Type B pancreatic cell (in vitro differentiated cells): Measurements from ENCODE around the gene SIPA1L3. TPM values are rescaled to one million over a fixed set of nuclear protein-coding genes. Genes with fewer than 3 reads are reported as not detected.

Experiments
- DNase-seq: peaks from one replicate; pipeline ENCODE4 v3.0.0; 2021; ENCODE audit warnings: mixed read lengths; ENCODE audit not compliant: unreplicated experiment; ENCODE audit errors: extremely low spot score
- H3K27ac Mint-ChIP-seq: 2 replicates; pipeline ENCODE4 v1.8.0; 2021; ENCODE audit warnings: mild to moderate bottlenecking, mixed read lengths
- H3K27me3 Mint-ChIP-seq: 2 replicates; pipeline ENCODE4 v1.8.0; 2021; ENCODE audit warnings: mixed read lengths
- H3K36me3 Mint-ChIP-seq: 2 replicates; pipeline ENCODE4 v1.8.0; 2021; ENCODE audit warnings: mixed read lengths
- H3K4me1 Mint-ChIP-seq: one replicate; pipeline ENCODE4 v1.8.0; 2021; ENCODE audit warnings: mixed read lengths; ENCODE audit not compliant: unreplicated experiment
- H3K4me3 Mint-ChIP-seq: 2 replicates; pipeline ENCODE4 v1.8.0; 2021; ENCODE audit warnings: mild to moderate bottlenecking, mixed read lengths
- H3K9me3 Mint-ChIP-seq: 2 replicates; pipeline ENCODE4 v1.8.0; 2021; ENCODE audit warnings: mixed read lengths
- total RNA-seq: library from RNA; stranded (reverse); gene quantifications from 2 replicates; pipeline ENCODE4 v1.2.1, GENCODE V29; 2021; ENCODE audit warnings: low replicate concordance
- TF ChIP-seq, protein P1 (sequence below): fragments of 200-600 bp; sonication (generic); conservative IDR thresholded peaks from 2 replicates; pipeline ENCODE4 v1.5.0; 2021; ENCODE audit warnings: antibody characterized with exemption, mild to moderate bottlenecking

Gene SIPA1L3
- total RNA-seq, 1 donor from 2014 or later = 53.7 TPM

DNA sequence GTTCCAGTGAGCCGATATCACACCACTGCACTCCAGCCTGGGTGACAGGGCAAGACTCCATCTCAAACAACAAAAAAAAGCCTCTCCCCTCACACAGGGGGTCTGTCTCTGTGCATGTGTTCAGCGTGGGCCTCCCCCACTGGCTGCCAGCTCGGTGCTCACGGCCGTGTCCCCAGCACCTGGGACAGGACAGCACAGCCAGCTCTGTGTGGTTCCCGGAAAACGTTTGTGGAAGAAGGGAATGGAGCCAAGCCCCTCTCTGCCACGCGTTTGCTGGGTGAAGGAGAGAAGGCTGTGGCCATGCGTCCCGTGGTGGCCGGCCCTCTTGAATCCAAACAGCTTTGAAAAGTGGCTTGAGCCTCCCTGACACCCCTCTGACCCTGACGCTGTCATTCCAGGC lies 284.7 kb downstream of the SIPA1L3 start:
- no peak overlapping the region for H3K27ac Mint-ChIP-seq
- TF ChIP-seq, protein P1, sequence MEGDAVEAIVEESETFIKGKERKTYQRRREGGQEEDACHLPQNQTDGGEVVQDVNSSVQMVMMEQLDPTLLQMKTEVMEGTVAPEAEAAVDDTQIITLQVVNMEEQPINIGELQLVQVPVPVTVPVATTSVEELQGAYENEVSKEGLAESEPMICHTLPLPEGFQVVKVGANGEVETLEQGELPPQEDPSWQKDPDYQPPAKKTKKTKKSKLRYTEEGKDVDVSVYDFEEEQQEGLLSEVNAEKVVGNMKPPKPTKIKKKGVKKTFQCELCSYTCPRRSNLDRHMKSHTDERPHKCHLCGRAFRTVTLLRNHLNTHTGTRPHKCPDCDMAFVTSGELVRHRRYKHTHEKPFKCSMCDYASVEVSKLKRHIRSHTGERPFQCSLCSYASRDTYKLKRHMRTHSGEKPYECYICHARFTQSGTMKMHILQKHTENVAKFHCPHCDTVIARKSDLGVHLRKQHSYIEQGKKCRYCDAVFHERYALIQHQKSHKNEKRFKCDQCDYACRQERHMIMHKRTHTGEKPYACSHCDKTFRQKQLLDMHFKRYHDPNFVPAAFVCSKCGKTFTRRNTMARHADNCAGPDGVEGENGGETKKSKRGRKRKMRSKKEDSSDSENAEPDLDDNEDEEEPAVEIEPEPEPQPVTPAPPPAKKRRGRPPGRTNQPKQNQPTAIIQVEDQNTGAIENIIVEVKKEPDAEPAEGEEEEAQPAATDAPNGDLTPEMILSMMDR = no peak
- H3K4me3 Mint-ChIP-seq = no peak overlapping the region
- no peak for DNase-seq
- H3K4me1 Mint-ChIP-seq = no peaks in the 10 kb centered on the region
- H3K27me3 Mint-ChIP-seq = no peaks in the 10 kb centered on the region
- H3K36me3 Mint-ChIP-seq = peaks cover 3% of the 10 kb centered on the region
- H3K9me3 Mint-ChIP-seq = no peaks in the 10 kb centered on the region

DNA sequence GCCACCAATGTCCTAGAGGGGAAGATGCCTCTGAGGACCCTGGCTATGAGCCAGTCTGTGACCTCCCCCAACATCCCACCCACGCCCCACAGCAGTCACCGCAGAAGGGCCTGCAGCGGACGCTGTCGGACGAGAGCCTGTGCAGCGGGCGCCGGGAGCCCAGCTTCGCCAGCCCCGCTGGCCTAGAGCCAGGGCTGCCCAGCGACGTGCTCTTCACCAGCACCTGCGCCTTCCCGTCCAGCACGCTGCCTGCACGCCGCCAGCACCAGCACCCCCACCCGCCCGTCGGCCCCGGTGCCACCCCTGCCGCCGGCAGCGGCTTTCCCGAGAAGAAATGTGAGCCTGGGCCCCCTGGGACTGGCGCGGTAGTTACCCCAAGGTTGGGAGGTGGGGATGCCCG lies 286.4 kb downstream of the SIPA1L3 start:
- Mint-ChIP-seq H3K4me3 (no peak overlapping the region), H3K27me3 (no peaks in the 10 kb centered on the region), H3K9me3 (no peaks in the 10 kb centered on the region), H3K27ac (no peak overlapping the region), H3K4me1 (no peaks in the 10 kb centered on the region), H3K36me3 (peaks cover 3% of the 10 kb centered on the region)
- DNase-seq = no peak
- TF ChIP-seq, protein P1 = no peak

DNA sequence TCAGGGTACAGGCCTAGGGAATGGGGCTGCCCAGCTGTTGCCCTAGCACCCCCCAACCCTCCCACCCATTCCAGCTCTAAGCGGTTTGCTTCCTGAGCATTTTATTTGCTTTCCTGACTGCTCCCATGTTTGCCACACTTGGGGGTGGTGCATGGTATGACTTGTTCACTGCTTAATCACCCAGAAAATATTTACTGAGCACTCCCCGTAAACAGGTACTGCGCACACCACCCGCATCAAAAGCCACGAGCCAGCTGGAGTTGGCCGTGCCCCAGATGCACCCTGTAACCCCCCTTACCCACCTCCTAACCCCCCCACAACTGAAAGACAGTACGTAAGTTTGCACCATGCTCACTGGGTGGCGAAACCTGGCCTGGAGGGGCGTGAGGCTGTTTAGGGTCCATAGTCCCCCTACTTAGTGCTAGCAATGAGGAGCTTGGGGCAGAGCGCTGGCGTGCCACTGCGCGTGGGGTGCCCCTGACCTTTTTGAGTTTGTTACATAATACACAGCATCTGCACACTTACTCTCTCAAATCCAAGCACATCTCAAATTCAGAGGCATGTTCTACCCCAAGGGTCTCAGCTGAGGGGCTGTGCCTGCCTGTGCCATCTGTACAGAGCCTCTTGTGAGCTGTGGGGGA lies 287.2 kb downstream of the SIPA1L3 start:
- Mint-ChIP-seq H3K9me3 (no peaks in the 10 kb centered on the region), H3K27ac (no peak overlapping the region), H3K4me1 (no peaks in the 10 kb centered on the region), H3K4me3 (no peak overlapping the region), H3K36me3 (no peaks in the 10 kb centered on the region), H3K27me3 (no peaks in the 10 kb centered on the region)
- no peak for DNase-seq
- TF ChIP-seq, protein P1 = no peak

DNA sequence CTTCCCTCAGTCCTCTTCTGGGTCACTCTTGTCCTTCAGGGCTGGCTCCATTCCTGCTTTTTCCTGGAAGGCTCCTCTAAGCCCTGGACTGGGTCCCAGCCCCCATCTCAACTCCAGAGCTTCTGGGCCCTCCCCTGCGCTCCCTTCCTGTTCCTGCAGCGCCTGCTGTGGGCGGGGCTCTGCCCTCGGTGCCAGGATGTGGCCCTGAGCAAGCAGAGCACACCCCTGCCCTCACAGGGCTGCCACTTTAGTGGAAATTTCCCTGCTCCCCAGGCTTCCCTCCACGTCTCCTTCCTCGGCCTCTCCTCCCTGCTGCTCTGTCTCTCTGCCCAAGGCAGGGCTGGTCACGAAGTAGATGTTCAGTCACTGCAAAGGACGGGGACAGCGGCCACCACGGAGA lies 288.2 kb downstream of the SIPA1L3 start:
- no peaks in the 10 kb centered on the region for H3K9me3 Mint-ChIP-seq
- no peak for DNase-seq
- no peak overlapping the region for H3K4me3 Mint-ChIP-seq
- H3K36me3 Mint-ChIP-seq = no peaks in the 10 kb centered on the region
- H3K4me1 Mint-ChIP-seq = no peaks in the 10 kb centered on the region
- TF ChIP-seq, protein P1 = no peak
- no peaks in the 10 kb centered on the region for H3K27me3 Mint-ChIP-seq
- H3K27ac Mint-ChIP-seq = no peak overlapping the region

DNA sequence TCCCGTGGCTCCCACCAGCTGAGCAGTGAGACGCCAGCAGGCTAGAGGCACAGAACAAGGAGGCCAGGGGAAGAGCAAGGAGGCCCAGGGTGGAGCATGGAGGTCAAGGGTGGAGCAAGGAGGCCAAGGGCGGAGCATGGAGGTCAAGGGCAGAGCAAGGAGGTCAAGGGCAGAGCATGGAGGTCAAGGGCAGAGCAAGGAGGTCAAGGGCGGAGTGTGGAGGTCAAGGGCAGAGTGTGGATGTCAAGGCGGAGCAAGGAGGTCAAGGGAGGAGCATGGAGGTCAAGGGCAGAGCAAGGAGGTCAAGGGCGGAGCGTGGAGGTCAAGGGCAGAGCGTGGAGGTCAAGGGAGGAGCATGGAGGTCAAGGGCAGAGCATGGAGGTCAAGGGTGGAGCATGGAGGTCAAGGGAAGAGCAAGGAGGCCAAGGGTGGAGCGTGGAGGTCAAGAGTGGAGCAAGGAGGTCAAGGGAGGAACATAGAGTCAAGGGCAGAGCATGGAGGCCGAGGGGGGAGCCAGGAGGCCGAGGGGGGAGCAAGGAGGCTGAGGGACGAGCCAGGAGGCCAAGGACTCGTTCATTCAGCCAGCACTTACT lies 289.3 kb downstream of the SIPA1L3 start:
- Mint-ChIP-seq H3K9me3 (no peaks in the 10 kb centered on the region), H3K27me3 (no peaks in the 10 kb centered on the region), H3K36me3 (peaks cover 2% of the 10 kb centered on the region), H3K27ac (no peak overlapping the region), H3K4me3 (no peak overlapping the region), H3K4me1 (no peaks in the 10 kb centered on the region)
- TF ChIP-seq, protein P1 = no peak
- no peak for DNase-seq
